HepG2 (cell line): ENCODE data around the gene CUL1. TPM values are rescaled to one million over a fixed set of nuclear protein-coding genes. Genes with fewer than 3 reads are reported as not detected.
A peak's percentile ranks its signal among the peaks of the same experiment; 100 is the strongest.

ENCODE experiments used
- AHDC1 ChIP-seq: sonication (generic); formaldehyde crosslinking; IDR thresholded peaks from 2 replicates; pipeline ENCODE4 v1.5.1; 2020; ENCODE audit warnings: mild to moderate bottlenecking, missing genetic modification reagents, borderline replicate concordance
- BRCA1 ChIP-seq: sonication (generic); formaldehyde crosslinking; IDR thresholded peaks from 2 replicates; pipeline ENCODE4 v1.4.0; 2020; ENCODE audit warnings: missing genetic modification reagents
- CEBPG ChIP-seq: IDR thresholded peaks from 2 replicates; pipeline ENCODE4 v1.6.1; 2016
- CHCHD3 ChIP-seq: sonication (generic); formaldehyde crosslinking; IDR thresholded peaks from 2 replicates; pipeline ENCODE4 v1.8.0; 2022; ENCODE audit warnings: mild to moderate bottlenecking, missing genetic modification reagents, moderate library complexity
- ESRRA ChIP-seq: sonication (generic); formaldehyde crosslinking; IDR thresholded peaks from 2 replicates; pipeline ENCODE4 v1.5.1; 2020; ENCODE audit warnings: mild to moderate bottlenecking, low read depth, missing genetic modification reagents
- JARID2 ChIP-seq: sonication (generic); formaldehyde crosslinking; IDR thresholded peaks from 2 replicates; pipeline ENCODE4 v1.8.1; 2023; ENCODE audit warnings: missing genetic modification reagents, inconsistent platforms; ENCODE audit not compliant: insufficient replicate concordance
- JUND ChIP-seq: sonication (generic); formaldehyde crosslinking; IDR thresholded peaks from 2 replicates; pipeline ENCODE4 v1.8.0; 2022; ENCODE audit warnings: mild to moderate bottlenecking, missing genetic modification reagents
- MED1 ChIP-seq: sonication (generic); formaldehyde crosslinking; IDR thresholded peaks from 2 replicates; pipeline ENCODE4 v1.4.0; 2020; ENCODE audit warnings: missing genetic modification reagents
- NFATC3 ChIP-seq: sonication (generic); formaldehyde crosslinking; IDR thresholded peaks from 2 replicates; pipeline ENCODE4 v1.5.1; 2020; ENCODE audit warnings: mild to moderate bottlenecking, missing genetic modification reagents
- PHF8 ChIP-seq: sonication (generic); formaldehyde crosslinking; IDR thresholded peaks from 2 replicates; pipeline ENCODE4 v1.5.0; 2020; ENCODE audit warnings: missing genetic modification reagents
- POLR2AphosphoS5 ChIP-seq: IDR thresholded peaks from 2 replicates; pipeline ENCODE4 v1.6.1; 2012; ENCODE audit warnings: low read depth, low read length
- PRPF4 ChIP-seq: fragments of 200-400 bp; formaldehyde crosslinking; IDR thresholded peaks from 2 replicates; pipeline ENCODE4 v1.6.1; 2016; ENCODE audit warnings: low read length, low read depth; ENCODE audit not compliant: poor library complexity, severe bottlenecking
- SKI ChIP-seq: fragments of 450-650 bp; IDR thresholded peaks from one replicate; pipeline ENCODE4 v1.6.1; 2018; ENCODE audit warnings: mild to moderate bottlenecking; ENCODE audit not compliant: partially characterized antibody
- TSC22D2 ChIP-seq: sonication (generic); formaldehyde crosslinking; IDR thresholded peaks from 2 replicates; pipeline ENCODE4 v1.5.1; 2020; ENCODE audit warnings: missing genetic modification reagents, mild to moderate bottlenecking, borderline replicate concordance
- WIZ ChIP-seq: sonication (generic); formaldehyde crosslinking; IDR thresholded peaks from 2 replicates; pipeline ENCODE4 v1.5.1; 2020; ENCODE audit warnings: mild to moderate bottlenecking, missing genetic modification reagents
- ZNF253 ChIP-seq: sonication (generic); formaldehyde crosslinking; IDR thresholded peaks from 2 replicates; pipeline ENCODE4 v1.8.0; 2022; ENCODE audit warnings: mild to moderate bottlenecking, missing genetic modification reagents, borderline replicate concordance
- ZNF264 ChIP-seq: sonication (generic); formaldehyde crosslinking; IDR thresholded peaks from 2 replicates; pipeline ENCODE4 v1.4.0; 2020; ENCODE audit warnings: missing genetic modification reagents
- ZNF431 ChIP-seq: sonication (generic); formaldehyde crosslinking; IDR thresholded peaks from 2 replicates; pipeline ENCODE4 v1.9.0; 2022; ENCODE audit warnings: missing genetic modification reagents, low read depth, mild to moderate bottlenecking, borderline replicate concordance
- ZNF558 ChIP-seq: sonication (generic); formaldehyde crosslinking; IDR thresholded peaks from 2 replicates; pipeline ENCODE4 v1.9.0; 2022; ENCODE audit warnings: mild to moderate bottlenecking, missing genetic modification reagents, borderline replicate concordance
- ZNF790 ChIP-seq: sonication (generic); formaldehyde crosslinking; IDR thresholded peaks from 2 replicates; pipeline ENCODE4 v1.8.0; 2022; ENCODE audit warnings: missing genetic modification reagents, mild to moderate bottlenecking, borderline replicate concordance
- ZSCAN29 ChIP-seq: sonication (generic); formaldehyde crosslinking; conservative IDR thresholded peaks from 2 replicates; pipeline ENCODE4 v1.4.0; 2020; ENCODE audit warnings: mild to moderate bottlenecking, missing genetic modification reagents
- polyA plus RNA-seq, 8 experiments: library from polyadenylated mRNA; depleted of rRNA in 3 of 8; stranded (reverse) in 7 of 8; unstranded in 1 of 8; fragments of >200 nt; fragmentation: Illumina TruSeq in 4 of 8; extraction: Trizol in 4 of 8; gene quantifications; 2 replicates each; pipeline versions ENCODE4 v1.2.1 to v1.2.3, GENCODE V29; 2011 to 2016; ENCODE audit warnings: low read depth in 4 of 8, missing spikeins in 1 of 8, mixed read lengths in 1 of 8; ENCODE audit not compliant: insufficient read depth in 1 of 8
- total RNA-seq, 5 experiments: library from RNA; depleted of rRNA; stranded (reverse); fragments of >200 nt; fragmentation: Illumina TruSeq; extraction: Trizol; gene quantifications; 2 replicates each; pipeline ENCODE4 v1.2.3, GENCODE V29; 2016; ENCODE audit warnings: low read depth in 1 of 5
- TF ChIP-seq, protein P1 (sequence below): sonication (generic); formaldehyde crosslinking; IDR thresholded peaks from 2 replicates; pipeline ENCODE4 v1.5.0; 2020; ENCODE audit warnings: mild to moderate bottlenecking, missing genetic modification reagents, moderate library complexity
- TF ChIP-seq, protein P2 (sequence below): sonication (generic); formaldehyde crosslinking; IDR thresholded peaks from 2 replicates; pipeline ENCODE4 v1.5.1; 2020; ENCODE audit warnings: missing genetic modification reagents, mild to moderate bottlenecking, borderline replicate concordance

The CUL1 gene
- total and polyA plus RNA-seq, 2 of the 13 experiments (the other 11 are each of a cell fraction or from before 2014, with no cell fraction given), result 30.1 to 45.9 TPM

DNA sequence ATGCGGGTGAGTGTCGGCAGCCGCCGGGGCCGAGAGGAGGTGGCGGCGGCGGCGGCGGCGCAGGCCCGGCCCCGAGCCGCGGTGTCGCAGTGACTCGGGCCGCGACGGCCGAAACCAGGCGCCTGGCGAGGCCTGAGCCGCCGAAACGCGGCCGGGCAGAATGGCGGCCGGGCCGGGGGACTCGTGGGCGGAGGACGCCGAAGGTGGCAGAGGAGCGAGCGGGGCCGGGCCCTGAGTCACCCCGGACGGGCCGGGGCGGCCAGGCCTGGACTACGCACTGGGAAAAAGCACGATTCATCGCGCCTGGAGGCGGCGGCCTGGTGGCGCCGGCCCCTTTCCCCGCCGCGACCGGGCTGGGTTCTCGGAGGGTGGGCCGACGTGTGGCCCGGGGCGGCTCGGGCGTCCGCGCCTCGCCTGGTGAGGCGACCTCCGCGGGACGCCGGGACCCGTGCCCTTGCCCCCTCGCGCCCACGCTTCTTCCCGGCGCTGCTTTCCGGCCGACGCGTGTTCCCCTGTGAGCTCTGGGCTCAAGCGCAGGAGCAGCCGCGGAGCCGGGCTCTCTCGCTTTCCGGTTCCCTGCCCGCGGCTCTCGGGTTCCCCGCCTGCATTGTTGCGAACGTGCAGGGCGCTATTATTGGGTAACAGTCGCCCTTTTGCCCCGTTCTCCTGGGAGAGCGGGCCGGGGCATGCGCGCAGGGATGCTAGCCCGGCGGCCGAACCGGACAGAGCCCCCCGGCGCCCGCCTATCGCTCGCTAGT is 500 bp downstream of the CUL1 start (continued):
- no peak for TF ChIP-seq JUND (CRISPR knock-in tag)
- TF ChIP-seq MED1 (CRISPR knock-in tag), result peak; percentile 67; the same call in 1 of the 2 replicates
- 0 out of 2 replicates have a peak, but pooled peaks have one; percentile 12 for TF ChIP-seq CHCHD3
- TF ChIP-seq CEBPG (CRISPR knock-in tag), result peak; percentile 87
- peak; percentile 79 for TF ChIP-seq PHF8 (CRISPR knock-in tag)
- TF ChIP-seq SKI, result peak; percentile 35
- TF ChIP-seq ZNF558 (CRISPR knock-in tag), result no peak
- TF ChIP-seq AHDC1 (CRISPR knock-in tag), result no peak
- TF ChIP-seq ZNF264 (CRISPR knock-in tag), result no peak
- TF ChIP-seq ZSCAN29 (CRISPR knock-in tag), result no peak
- no peak for TF ChIP-seq ZNF253 (CRISPR knock-in tag)
- TF ChIP-seq POLR2AphosphoS5, result peak; percentile 72
- TF ChIP-seq WIZ (CRISPR knock-in tag), result no peak
- no peak; the same call in 1 of the 2 replicates for TF ChIP-seq ZNF431 (CRISPR knock-in tag)
- TF ChIP-seq ZNF790, result peak; percentile 80; the same call in 1 of the 2 replicates
- TF ChIP-seq, protein P1, sequence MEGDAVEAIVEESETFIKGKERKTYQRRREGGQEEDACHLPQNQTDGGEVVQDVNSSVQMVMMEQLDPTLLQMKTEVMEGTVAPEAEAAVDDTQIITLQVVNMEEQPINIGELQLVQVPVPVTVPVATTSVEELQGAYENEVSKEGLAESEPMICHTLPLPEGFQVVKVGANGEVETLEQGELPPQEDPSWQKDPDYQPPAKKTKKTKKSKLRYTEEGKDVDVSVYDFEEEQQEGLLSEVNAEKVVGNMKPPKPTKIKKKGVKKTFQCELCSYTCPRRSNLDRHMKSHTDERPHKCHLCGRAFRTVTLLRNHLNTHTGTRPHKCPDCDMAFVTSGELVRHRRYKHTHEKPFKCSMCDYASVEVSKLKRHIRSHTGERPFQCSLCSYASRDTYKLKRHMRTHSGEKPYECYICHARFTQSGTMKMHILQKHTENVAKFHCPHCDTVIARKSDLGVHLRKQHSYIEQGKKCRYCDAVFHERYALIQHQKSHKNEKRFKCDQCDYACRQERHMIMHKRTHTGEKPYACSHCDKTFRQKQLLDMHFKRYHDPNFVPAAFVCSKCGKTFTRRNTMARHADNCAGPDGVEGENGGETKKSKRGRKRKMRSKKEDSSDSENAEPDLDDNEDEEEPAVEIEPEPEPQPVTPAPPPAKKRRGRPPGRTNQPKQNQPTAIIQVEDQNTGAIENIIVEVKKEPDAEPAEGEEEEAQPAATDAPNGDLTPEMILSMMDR (CRISPR knock-in tag), result no peak
- TF ChIP-seq, protein P2, sequence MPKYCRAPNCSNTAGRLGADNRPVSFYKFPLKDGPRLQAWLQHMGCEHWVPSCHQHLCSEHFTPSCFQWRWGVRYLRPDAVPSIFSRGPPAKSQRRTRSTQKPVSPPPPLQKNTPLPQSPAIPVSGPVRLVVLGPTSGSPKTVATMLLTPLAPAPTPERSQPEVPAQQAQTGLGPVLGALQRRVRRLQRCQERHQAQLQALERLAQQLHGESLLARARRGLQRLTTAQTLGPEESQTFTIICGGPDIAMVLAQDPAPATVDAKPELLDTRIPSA (CRISPR knock-in tag), result no peak
- TF ChIP-seq JARID2 (CRISPR knock-in tag), result no peak
- no peak for TF ChIP-seq ESRRA (CRISPR knock-in tag)
- no peak for TF ChIP-seq BRCA1 (CRISPR knock-in tag)
- no peak for TF ChIP-seq TSC22D2 (CRISPR knock-in tag)
- no peak for TF ChIP-seq PRPF4
- TF ChIP-seq NFATC3 (CRISPR knock-in tag), result no peak
